Measurements from ENCODE around the gene CDH4. TPM values are rescaled to one million over a fixed set of nuclear protein-coding genes. Genes with fewer than 3 reads are reported as not detected.

The CDH4 gene
- total RNA-seq, 1 donor from 2014 or later: not detected

DNA sequence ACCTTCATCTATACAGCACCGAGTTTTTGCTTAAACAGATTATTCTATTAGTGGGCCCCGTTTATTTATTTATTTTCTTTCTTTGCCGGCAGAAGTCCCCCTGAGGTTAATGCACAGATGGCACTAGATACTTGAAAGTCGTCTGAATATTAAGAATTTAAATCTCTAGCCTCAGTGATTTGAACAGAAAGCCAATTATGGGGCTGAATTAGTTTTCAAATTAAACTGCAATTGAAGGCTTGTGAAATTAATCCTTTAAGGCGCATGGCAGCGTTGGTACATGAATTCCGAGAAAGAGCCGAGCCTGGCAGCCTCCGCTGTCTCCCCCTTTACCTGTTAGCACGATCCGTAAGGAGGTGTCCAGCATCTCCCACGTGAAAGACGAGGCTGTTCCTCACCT is 610.8 kb downstream of the CDH4 start:
- Mint-ChIP-seq H3K27ac (no peak overlapping the region), H3K4me1 (no peaks in the 10 kb centered on the region), H3K4me3 (no peak overlapping the region), H3K27me3 (peaks cover 4% of the 10 kb centered on the region), H3K36me3 (ENCODE audit: low read depth) (no peaks in the 10 kb centered on the region), H3K9me3 (peaks cover 6% of the 10 kb centered on the region)
- intact Hi-C loops (cut with micrococcal nuclease): no loop called here
- ATAC-seq (ENCODE audit: low read depth) (no peak), DNase-seq (no peak)
- ChIA-PET CTCF (no interaction called here), POLR2A (no interaction called here)
- TF ChIP-seq CTCF (IDR thresholded peaks at IDR 0.05): no peak

GRCh38 chr20:61864481-61864880 is 612.4 kb downstream of the CDH4 start:
- ATAC-seq (ENCODE audit: low read depth): no peak
- intact Hi-C loops (cut with micrococcal nuclease): no loop called here
- no peak for TF ChIP-seq CTCF (IDR thresholded peaks at IDR 0.05)
- Mint-ChIP-seq H3K27ac (no peak overlapping the region), H3K9me3 (peaks cover 6% of the 10 kb centered on the region), H3K36me3 (ENCODE audit: low read depth) (no peaks in the 10 kb centered on the region), H3K4me3 (no peak overlapping the region), H3K27me3 (peaks cover 4% of the 10 kb centered on the region), H3K4me1 (no peaks in the 10 kb centered on the region)
- ChIA-PET POLR2A (no interaction called here), CTCF (no interaction called here)
- DNase-seq: no peak

DNA sequence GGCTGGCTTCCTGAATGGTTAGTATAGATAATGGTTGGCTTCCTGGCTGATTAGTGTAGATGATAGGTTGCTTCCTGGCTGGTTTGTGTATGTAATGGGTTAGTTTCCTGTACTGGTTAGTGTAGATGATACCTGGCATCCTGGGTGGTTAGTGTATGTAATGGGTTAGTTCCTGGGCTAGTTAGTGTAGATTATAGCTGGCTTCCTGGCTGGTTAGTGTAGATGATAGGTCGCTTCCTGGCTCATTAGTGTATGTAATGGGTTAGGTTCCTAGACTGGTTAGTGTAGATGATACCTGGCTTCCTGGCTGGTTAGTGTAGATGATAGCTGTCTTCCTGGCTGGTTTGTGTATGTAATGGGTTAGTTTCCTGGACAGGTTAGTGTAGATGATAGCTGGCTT is 613.3 kb downstream of the CDH4 start:
- no peak for TF ChIP-seq CTCF (IDR thresholded peaks at IDR 0.05)
- ChIA-PET POLR2A (no interaction called here), CTCF (no interaction called here)
- DNase-seq: no peak
- Mint-ChIP-seq H3K27me3 (peaks cover 4% of the 10 kb centered on the region), H3K4me3 (no peak overlapping the region), H3K36me3 (ENCODE audit: low read depth) (no peaks in the 10 kb centered on the region), H3K9me3 (peaks cover 6% of the 10 kb centered on the region), H3K4me1 (no peaks in the 10 kb centered on the region), H3K27ac (no peak overlapping the region)
- no peak for ATAC-seq (ENCODE audit: low read depth)
- intact Hi-C loops (cut with micrococcal nuclease): no loop called here

DNA sequence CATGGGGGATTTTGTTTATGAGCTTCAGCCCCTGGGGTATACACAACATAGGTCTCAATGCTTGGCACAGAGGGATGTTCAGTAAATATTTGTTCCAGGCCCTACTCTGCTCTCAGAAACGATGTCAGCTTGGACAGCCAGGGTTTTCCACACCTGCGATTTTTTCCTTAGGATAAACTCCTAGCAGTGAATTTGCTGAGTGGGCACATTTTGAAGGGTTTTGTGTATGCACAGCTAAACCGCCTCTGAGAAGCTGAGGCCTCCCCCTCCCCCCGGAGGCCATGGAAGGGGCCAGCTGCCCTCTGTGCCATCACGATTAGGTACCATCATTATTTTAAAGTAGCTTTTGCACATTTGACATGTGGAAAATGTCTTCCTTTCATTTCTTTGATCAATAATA is 614.1 kb downstream of the CDH4 start:
- H3K36me3 Mint-ChIP-seq (ENCODE audit: low read depth): no peaks in the 10 kb centered on the region
- H3K4me1 Mint-ChIP-seq: no peaks in the 10 kb centered on the region
- ChIA-PET POLR2A (no interaction called here), CTCF (no interaction called here)
- H3K27me3 Mint-ChIP-seq: peaks cover 4% of the 10 kb centered on the region
- peaks cover 6% of the 10 kb centered on the region for H3K9me3 Mint-ChIP-seq
- no peak for ATAC-seq (ENCODE audit: low read depth)
- no peak overlapping the region for H3K4me3 Mint-ChIP-seq
- H3K27ac Mint-ChIP-seq: no peak overlapping the region
- intact Hi-C loops (cut with micrococcal nuclease): no loop called here
- no peak for TF ChIP-seq CTCF (IDR thresholded peaks at IDR 0.05)
- no peak for DNase-seq

DNA sequence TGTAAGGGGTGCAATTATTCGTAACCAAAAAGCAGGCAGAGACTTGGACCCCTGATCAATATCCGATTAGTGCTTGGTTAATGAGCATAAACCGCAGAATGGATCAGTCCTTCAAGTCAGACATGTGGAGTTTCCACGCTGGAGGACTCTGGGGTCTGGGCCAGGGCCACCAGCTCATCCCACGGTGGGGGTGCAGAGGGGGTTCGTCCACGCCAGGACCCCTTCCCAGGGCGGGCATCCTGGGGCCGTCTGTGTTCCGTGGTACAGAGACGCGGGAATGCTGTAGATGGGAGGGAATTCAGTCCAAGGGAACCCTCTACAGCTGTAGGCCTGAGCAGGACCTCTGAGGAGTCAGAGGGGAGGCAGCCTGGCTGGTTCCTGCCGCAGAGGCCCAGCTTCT is 615.9 kb downstream of the CDH4 start:
- DNase-seq (no peak), ATAC-seq (ENCODE audit: low read depth) (no peak)
- Mint-ChIP-seq H3K27ac (no peak overlapping the region), H3K4me1 (no peaks in the 10 kb centered on the region), H3K9me3 (peaks cover 6% of the 10 kb centered on the region), H3K36me3 (ENCODE audit: low read depth) (no peaks in the 10 kb centered on the region), H3K4me3 (no peak overlapping the region), H3K27me3 (peaks cover 4% of the 10 kb centered on the region)
- CTCF ChIA-PET: no interaction called here
- intact Hi-C loops (cut with micrococcal nuclease): no loop called here
- POLR2A ChIA-PET: no interaction called here
- TF ChIP-seq CTCF (IDR thresholded peaks at IDR 0.05): no peak

Data from activated B cell treated with CpG ODN at 0.5 μM for 24 hours (primary cell).